ENCODE results near the gene IGHMBP2. TPM values are rescaled to one million over a fixed set of nuclear protein-coding genes. Genes with fewer than 3 reads are reported as not detected.

IGHMBP2 gene
- total RNA-seq, 1 donor from 2014 or later: 30.8 TPM

- Mint-ChIP-seq H3K9me3 (ENCODE audit: unreplicated experiment) (peaks cover 2% of the 10 kb centered on the region), H3K36me3 (ENCODE audit: unreplicated experiment) (no peaks in the 10 kb centered on the region), H3K4me3 (ENCODE audit: unreplicated experiment) (no peak overlapping the region), H3K27ac (ENCODE audit: unreplicated experiment) (no peak overlapping the region), H3K4me1 (ENCODE audit: low read depth, unreplicated experiment) (no peaks in the 10 kb centered on the region), H3K27me3 (ENCODE audit: unreplicated experiment) (peaks cover 11% of the 10 kb centered on the region)
- DNase-seq: no peak
- no peak for TF ChIP-seq CTCF (IDR thresholded peaks at IDR 0.05; ENCODE audit: partially characterized antibody, unreplicated experiment)
These were observed 32.0 kb downstream of the IGHMBP2 start for GRCh38 chr11:68935516-68936357.

- Mint-ChIP-seq H3K36me3 (ENCODE audit: unreplicated experiment) (no peaks in the 10 kb centered on the region), H3K4me1 (ENCODE audit: low read depth, unreplicated experiment) (no peaks in the 10 kb centered on the region), H3K9me3 (ENCODE audit: unreplicated experiment) (peaks cover 2% of the 10 kb centered on the region), H3K27ac (ENCODE audit: unreplicated experiment) (no peak overlapping the region), H3K4me3 (ENCODE audit: unreplicated experiment) (no peak overlapping the region), H3K27me3 (ENCODE audit: unreplicated experiment) (peaks cover 11% of the 10 kb centered on the region)
- no peak for TF ChIP-seq CTCF (IDR thresholded peaks at IDR 0.05; ENCODE audit: partially characterized antibody, unreplicated experiment)
- no peak for DNase-seq
These were observed 32.6 kb downstream of the IGHMBP2 start for GRCh38 chr11:68936358-68936636.

GRCh38 chr11:68936676-68937620 lies 33.3 kb downstream of the IGHMBP2 start:
- no peak for DNase-seq
- H3K9me3 Mint-ChIP-seq (ENCODE audit: unreplicated experiment): no peaks in the 10 kb centered on the region
- TF ChIP-seq CTCF (IDR thresholded peaks at IDR 0.05; ENCODE audit: partially characterized antibody, unreplicated experiment): no peak
- H3K36me3 Mint-ChIP-seq (ENCODE audit: unreplicated experiment): no peaks in the 10 kb centered on the region
- no peaks in the 10 kb centered on the region for H3K4me1 Mint-ChIP-seq (ENCODE audit: low read depth, unreplicated experiment)
- peaks cover 7% of the 10 kb centered on the region for H3K27me3 Mint-ChIP-seq (ENCODE audit: unreplicated experiment)
- no peak overlapping the region for H3K4me3 Mint-ChIP-seq (ENCODE audit: unreplicated experiment)
- H3K27ac Mint-ChIP-seq (ENCODE audit: unreplicated experiment): no peak overlapping the region

GRCh38 chr11:68938088-68938487 lies 34.4 kb downstream of the IGHMBP2 start:
- no peak overlapping the region for H3K27ac Mint-ChIP-seq (ENCODE audit: unreplicated experiment)
- no peak for DNase-seq
- H3K27me3 Mint-ChIP-seq (ENCODE audit: unreplicated experiment): peaks cover 2% of the 10 kb centered on the region
- H3K36me3 Mint-ChIP-seq (ENCODE audit: unreplicated experiment): no peaks in the 10 kb centered on the region
- no peaks in the 10 kb centered on the region for H3K9me3 Mint-ChIP-seq (ENCODE audit: unreplicated experiment)
- H3K4me3 Mint-ChIP-seq (ENCODE audit: unreplicated experiment): no peak overlapping the region
- no peak for TF ChIP-seq CTCF (IDR thresholded peaks at IDR 0.05; ENCODE audit: partially characterized antibody, unreplicated experiment)
- no peaks in the 10 kb centered on the region for H3K4me1 Mint-ChIP-seq (ENCODE audit: low read depth, unreplicated experiment)
